ENCODE measurements around the gene SLC5A11.
"Not testable (repeated sequence)": the region's sequence is repeated elsewhere in the genome, so short reads cannot be mapped to it uniquely, and the experiment has no call there.

SLC5A11 gene

DNA sequence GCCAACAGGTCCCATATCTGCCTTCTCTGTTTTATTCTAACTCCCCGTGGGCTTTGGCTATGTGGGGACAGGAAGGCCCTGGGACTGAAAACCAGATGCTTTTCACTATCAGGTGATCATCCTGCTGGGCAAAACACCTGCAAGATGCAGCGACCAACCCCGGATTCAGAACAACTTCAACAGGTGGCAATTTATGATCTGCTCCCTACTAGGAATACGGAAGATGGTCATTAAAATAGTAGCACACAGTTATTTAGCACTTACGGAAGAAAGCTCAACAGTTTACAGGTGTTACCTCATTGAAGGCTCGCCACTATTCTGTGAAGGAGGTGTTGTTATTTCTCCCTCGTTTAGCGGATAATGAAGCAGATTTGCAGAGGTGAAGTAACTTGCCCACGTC, 7.8 kb upstream of the SLC5A11 start:
- no peak for DNase-seq

DNA sequence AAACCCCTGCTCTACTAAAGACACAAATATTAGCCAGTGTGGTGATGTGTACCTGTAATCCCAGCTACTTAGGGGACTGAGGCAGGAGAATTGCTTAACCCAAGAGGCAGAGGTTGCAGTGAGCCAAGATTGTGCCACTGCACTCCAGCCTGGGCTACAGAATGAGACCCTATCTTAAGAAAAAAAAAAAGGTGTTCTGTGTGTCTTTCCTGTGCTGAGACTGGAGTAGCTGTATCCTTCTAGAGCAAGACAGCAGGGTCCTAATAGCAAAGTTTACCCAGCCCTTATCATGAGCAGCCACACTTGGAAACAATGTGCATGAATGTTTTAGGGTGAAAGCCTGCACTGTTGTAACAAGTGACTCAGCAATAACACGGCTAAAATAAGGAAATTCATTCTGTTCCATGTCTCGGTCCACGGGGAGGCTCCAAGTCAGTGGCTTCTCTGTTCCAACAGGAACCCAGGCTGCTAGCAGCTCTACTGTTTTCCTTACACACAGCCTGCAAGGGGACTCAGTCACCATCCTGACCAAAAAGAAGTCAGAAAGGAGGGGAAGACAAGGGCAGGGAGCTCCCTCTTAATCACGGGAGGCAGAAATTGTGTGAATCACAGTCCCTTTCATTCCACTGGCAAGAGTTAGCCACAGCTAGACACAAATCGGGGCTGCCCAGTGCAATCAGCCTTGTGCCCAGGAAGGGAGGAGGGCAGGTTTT, 7.1 kb upstream of the SLC5A11 start:
- no peak for DNase-seq

DNA sequence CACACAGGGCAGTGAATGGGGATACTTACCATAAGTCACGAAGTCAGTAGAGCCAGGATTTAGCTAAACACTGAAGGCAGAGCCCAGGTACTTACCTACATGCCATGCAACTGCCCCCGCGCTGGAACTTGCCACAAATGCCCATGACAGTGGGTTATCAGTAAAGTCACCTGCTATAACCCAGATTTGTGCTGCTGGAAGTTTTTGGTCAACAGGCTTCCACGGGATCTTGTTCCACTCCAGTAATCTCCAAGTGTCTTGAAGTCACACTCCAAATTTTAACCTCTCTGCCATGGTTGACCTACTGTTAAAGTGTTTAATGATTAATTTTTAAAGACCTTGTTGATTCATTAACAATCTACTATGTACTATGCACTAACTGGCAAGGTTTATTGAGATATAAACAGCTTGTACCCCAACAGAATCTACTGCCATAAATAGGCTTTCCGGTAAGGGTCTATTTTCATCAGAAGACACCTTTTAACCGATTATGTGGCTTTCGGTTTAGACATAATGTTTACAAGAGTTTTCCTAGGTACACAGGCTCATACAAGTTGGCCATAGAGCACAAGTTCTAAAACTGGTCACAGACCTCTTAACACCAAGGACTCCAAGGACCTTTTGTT, 6.3 kb upstream of the SLC5A11 start:
- DNase-seq, result no peak

DNA sequence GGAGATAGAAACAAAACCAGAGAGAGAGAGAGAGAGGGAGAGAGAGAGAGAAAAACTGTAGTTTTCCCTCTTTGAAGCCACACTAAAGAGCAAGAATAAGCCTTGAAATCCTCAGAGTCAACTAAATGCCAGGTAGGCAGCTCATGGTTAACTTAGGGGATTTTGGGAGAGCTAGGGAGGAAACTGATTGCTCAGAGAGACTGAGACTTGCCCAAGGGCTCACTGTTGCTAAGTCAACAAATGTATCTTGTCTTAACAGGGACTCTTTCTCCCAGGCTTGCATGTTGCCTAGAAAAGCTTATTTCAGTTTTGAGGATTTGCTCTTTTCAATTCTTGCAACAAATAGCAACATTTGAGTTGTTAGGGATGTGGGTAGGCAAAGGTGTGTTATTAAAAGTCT, 4.5 kb upstream of the SLC5A11 start:
- DNase-seq, result no peak

DNA sequence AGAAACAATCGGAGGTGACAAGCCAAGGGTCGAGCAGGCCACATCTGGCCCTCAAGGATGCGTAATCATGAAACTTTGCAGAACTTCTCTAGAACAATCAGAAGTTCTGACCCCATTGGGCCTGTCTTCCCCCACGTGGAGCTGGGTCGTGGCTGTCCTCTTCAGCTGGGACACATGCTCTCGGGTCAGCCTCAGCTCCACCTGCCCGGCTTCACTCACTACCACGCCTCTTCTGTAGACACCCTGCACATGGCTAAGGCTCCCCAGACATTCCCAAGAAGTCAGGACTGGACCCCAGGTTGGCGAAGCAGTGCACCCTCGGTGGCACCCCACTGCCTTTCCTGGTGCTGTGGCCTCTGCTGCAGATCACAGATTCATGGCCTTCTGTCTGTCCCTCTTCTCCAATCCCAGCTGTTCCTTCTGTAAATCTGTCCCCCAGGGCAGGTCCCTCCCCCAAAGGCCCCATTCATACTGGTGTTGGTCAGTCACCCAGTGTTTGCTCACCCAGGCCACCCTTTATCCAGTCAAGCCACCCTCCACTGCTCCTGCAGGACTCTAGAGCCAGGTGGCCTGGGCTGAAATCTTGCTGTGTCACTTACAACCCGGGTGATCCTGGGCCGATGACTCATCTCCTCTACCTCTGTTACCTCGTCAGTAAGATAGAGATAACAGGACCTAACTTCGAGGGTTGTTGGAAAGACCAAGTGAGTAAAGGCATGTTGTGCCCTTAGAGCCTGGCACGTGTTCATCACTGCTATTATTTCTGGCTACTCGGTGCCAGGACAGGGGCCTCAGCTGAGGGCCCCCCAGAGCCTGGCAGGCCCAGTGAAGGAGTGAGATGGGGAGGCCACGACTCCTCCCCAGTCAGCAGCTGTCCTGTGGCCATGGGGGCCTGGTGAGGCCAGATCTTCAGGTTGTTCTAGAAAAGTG, 1.4 kb upstream of the SLC5A11 start:
- no peak for DNase-seq

DNA sequence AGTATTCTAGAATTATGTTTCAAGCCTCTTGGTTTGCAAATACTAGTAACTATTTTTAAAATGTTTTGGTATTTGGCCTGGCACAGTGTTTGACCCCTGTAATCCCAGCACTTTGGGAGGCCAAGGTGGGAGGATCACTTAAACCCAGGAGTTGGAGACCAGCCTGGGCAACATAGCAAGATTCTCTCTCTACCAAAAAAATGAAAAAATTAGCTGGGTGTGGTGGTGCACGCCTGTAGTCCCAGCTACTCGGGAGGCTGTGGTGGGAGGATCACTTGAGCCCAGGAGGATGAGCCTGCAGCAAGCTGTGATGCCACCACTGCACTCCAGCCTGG, 765 bp upstream of the SLC5A11 start:
- not testable (repeated sequence) for DNase-seq

DNA sequence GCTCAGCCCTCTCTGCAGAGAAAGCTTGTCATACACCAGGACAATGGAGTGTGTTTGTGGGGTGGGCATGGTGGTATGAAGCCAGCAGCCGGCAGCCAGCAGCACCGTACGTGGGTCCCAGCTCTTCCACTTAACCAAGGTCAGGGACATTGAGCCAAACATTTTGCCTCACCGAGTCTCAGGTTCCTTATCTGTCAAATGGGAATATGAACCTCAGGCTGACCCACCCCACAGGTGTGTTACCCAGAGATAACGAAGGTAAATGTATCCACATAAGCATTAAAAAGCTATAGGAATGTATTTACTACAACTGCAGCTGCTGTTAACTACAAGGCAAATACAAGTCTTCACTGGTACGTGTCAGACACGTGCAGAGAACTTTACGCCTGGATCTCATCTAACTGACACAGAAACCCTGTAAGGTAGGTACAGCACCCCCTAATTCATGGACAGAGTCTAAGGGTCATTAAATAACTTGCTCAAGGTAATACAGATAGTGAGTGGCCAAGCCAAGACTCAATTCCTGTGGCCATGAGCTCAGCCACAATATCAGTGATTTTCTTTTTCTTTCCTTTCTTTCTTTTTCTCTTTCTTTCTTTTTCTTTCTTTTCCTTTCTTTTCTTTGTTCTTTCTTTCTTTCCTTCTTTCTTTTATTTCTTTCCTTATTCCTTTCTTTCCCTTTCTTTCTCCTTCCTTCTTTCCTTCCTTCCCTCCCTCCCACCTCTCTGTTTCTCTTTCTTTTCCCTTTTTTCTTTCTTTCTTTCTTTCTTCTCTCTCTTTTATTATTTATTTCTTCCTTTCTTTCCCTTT, 990 bp downstream of the SLC5A11 start:
- no peak for DNase-seq

DNA sequence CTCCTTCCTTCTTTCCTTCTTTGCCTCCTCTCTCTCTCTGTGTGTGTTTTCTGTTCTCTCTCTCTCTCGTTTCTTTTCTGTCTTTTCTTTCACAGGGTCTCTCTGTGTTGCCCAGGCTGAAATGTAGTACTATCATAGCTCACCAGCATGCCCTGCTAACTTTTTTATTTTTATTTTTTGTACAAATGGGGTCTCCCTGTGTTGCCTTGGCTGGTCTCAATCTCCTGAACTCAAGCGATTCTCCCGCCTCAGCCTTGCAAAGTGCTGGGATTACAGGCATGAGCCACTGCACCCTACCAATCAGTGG, 1.5 kb downstream of the SLC5A11 start:
- DNase-seq, result no peak

DNA sequence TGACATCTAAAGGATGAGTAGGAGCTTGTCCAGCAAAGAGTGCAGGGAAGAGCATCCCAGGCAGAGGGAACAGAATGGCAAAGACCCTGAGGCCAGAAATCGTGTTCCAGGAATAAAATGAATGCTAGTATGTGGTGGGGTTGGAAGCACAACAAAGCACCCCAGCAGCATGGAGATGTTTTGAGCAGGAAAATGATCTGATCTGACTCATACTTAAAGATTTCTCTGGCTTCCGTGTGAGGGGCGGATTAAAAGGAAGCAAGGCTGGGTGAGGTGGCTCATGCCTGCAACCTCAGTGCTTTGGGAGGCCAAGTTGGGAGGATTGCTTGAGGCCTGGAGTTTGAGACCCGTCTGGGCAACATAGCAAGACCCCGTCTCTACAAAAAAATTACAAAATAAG, 2.3 kb downstream of the SLC5A11 start:
- DNase-seq, result no peak

DNA sequence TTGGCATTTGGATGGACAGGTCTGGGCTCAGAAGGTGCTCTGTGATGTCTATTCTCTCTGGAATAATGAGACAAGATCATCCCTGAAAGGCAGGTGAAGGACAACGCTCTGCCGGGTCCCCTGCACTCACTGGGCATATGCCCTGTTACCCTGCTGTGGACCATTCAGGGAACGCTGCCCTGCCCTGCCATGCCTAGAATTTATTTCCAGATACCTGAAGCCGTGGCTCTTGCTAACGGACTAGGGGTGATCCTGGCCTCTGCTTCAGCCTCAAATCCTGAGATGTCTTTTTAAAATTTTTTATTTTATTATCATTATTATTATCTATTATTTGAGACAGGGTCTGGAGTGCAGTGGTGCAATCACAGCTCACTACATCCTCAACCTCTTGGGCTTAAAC, 3.9 kb downstream of the SLC5A11 start:
- DNase-seq, result no peak

DNA sequence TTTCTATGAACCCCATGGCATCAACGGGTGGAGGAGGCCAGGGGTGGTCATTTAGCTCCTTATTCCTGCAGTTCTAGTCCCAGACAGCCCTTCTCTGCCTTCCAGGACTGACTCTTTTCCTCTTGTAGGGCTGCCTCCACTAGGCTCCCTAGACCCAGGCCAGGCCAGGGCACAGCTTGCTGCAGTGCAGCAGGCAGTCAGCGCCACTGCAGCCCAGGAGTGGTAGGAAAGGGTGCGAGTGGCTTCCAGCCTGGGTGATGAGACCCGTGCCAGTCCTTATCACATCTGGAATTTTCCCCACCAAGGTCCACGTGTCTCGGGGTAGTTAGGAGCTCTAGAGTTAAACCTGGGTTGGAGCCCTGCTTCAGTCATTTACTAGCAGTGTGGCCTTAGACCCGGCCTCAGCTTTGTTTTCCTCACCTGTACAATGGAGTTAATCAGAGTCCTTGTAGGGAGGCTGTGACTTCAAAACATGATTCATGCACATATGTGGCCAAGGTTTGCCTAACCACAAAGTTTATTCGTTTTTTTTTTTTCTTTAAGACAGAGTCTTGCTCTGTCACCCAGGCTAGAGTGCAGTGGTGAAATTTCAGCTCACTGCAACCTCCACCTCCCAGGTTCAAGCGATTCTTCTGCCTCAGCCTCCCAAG, 4.7 kb downstream of the SLC5A11 start:
- no peak for DNase-seq

DNA sequence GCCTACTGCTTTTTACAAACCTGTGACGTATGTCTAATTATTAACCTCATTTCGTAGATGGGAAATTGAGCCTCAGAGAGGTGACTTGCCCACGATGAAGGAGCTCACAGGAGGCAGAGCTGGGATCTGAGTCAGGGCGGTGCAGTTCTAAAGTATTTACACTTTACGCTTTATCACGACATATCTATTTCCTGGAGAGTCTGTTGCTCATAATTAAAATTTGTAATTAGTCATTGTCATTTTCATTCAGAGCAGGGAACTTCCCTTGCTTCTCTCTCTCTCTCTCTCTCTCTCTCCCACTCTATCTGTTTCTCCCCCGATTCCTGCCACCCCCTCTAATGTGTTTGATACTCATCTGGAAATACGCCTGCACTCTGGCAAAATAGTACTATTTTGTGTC, 5.9 kb downstream of the SLC5A11 start:
- DNase-seq, result no peak

DNA sequence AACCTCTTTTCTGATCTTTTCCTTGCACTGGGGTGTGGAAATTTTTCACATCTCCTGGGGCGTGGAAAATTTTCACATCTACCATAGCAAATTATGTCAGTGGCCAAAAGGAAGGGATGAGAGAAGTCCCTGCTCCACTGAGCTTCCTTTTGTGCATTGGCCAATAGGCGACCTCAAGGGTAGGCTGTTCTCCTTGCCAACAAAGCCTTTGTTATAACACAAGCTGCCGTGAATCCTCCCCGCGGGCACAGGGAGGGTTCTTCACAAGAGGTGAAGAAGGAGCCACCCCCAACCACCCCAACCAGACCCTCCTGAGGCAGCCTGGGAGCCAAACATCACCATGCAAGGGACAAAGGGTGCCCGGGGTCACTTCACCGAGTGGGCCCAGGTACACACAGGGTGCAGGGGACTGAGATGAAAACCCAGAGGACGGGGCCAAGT, 6.5 kb downstream of the SLC5A11 start:
- no peak for DNase-seq

DNA sequence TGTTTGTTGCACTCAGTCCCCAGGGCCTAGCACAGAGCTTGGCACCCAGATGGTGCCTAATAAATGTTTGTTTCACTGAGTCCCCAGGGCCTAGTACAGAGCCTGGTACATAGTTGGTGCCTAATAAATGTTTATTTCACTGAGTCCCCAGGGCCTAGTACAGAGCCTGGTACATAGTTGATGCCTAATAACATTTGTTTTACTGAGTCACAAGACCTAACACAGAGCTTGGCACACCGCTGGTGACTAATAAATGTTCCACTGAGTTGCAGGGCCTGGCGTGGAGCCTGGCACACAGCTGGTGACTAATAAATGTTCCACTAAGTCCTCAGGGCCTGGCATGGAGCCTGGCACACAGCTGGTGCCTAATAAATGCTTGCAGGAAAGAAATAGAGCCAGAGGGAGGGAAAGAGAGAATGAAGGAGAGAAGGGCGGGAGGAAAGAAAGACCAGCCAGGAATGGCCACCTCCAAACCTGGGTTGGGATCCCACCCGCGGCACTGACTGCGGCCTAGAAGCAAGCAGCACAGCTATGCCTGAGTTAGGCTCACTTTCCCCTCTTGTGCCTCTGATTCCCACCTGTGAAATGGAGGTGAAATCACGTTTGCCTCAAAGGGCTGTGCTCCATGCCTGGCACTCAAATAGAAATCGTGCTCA, 7.5 kb downstream of the SLC5A11 start:
- DNase-seq, result no peak

DNA sequence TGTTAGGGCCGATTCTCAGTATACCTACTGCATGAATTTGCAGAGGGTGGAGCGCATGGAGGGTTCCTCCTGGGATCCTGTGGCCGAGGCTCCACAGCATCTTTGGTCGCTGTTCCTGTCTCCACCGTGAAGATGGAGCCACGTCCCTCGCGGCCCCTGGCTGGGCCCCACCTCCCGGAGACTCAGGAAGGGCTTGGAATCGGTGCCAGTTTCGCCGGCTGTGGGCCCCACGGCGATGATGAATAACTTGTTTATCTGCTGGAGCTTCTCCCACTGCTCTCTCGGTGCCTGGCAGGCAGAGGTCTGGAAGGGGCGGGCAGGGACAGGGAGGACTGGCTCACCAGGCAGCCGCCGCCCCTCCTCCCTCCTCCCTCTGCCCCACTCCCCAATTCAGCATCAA, 8.1 kb downstream of the SLC5A11 start:
- DNase-seq, result no peak

DNA sequence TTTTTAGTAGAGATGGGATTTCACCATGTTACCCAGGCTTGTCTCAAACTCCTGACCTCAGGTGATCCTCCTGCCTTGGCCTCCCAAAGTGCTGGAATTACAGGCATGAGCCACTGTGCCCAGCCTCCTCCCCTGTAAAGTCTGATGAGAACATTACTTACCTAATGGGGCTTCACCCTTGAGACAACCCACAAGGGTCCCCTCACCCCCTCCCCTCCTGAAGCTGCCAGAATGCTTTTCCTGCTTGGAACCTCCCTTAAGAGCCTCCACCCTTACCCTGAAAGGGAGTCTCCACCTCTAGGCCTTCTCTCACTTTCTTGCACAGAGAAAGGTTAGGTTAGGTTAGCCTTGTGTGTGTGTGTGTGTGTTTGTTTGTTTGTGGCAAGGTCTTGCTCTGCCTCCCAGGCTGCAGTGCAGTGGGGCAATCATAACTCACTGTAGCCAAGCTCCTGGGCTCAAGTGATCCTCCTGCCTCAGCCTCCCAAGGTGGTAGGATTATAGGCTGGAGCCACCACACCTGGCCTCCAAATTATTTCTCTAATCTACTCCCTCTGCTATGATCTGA, 8.9 kb downstream of the SLC5A11 start:
- no peak for DNase-seq

DNA sequence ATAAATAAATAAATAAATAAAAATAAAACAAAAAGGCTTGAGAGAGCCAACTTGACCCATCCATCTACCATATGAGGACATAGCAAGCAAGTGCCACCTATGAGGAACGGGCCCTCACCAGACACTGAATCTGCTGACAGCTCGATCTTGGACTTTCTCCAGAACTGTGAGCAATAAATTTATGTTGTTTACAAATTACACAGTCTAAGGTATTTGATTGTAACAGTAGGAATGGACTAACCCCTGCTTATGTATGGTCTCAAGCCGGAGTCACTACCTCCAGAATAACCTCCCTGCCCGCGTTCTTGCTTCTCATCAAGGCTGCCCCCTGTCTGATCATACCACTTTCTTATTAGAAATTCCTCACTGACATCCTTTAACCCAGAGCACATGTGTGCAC, 9.9 kb downstream of the SLC5A11 start:
- DNase-seq, result no peak

DNA sequence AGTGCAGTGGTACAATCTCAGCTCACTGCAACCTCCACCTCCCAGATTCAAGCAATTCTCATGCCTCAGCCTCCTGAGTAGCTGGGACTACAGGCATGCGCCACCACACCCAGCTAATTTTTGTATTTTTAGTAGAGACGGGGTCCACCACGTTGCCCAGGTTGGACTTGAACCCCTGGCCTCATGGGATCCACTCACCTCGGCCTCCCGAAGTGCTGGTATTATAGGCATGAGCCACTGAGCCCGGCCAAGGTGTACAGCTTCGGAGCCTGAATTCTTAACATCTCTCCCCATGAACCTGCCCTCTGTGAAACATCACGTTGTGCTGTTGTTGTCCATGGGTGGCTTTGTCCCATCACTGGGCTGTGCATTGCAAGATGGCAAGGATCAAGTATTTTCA, 11.1 kb downstream of the SLC5A11 start:
- DNase-seq, result not testable (repeated sequence)

DNA sequence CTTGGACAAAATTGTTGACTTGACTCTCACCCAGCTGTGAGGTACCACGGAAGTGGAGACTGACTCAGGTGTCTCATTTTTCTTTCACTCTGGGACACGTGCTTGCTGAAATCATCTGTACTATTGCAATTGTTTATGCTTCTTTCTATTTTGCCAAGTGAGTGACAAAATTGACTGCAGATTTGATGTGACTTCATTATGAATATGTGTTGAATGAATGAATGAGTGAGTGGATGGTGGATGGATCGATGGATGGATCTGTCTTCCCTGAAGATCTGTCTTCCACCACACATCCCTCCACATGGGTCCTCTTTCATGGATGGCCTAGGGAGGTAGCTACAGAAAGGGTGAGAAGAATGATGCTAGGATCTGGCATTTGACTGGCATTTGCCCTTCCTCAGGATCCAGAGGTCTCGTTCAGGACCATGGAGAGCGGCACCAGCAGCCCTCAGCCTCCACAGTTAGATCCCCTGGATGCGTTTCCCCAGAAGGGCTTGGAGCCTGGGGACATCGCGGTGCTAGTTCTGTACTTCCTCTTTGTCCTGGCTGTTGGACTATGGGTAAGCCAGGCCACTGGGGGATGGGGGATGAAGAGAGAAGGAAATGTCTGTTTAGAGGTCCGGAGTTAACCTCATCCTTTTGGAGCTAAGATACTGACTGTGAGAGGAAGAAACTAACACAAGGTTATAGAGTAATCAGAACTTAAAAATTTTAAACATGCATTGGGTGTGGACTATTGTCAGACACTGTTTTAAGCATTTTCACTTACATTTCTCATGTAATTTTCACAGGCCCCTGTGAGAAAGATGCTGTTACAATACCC, 12.7 kb downstream of the SLC5A11 start:
- DNase-seq, result no peak

DNA sequence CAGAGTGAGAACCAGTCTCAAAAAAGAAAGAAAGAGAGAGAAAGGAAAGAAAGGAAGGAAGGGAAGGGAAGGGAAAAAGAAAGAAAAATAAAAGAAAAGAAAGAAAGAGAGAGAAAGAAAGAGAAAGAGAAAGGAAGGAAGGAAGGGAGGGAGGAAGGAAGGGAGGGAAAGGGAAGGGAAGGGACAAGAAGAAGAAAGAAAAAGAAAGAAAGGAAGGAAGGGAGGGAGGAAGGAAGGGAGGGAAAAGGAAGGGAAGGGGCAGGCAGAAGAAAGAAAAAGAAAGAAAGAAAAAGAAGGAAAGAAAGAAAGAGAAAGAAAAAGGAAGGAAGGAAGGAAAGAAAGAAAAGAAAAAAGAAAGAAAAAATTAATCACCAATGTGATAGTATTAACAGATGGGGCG, 15.7 kb downstream of the SLC5A11 start:
- DNase-seq, result no peak
